NCI-H460 (cell line): Measurements from ENCODE around the gene RAC3. TPM values are rescaled to one million over a fixed set of nuclear protein-coding genes. Genes with fewer than 3 reads are reported as not detected.
"Not testable (repeated sequence)": the region's sequence is repeated elsewhere in the genome, so short reads cannot be mapped to it uniquely, and the experiment has no call there.

Experiments
- DNase-seq: peaks from one replicate; pipeline ENCODE4 v3.0.0-alpha.2; 2016; ENCODE audit warnings: low read depth; ENCODE audit errors: extremely low read depth
- total RNA-seq: library from RNA; depleted of rRNA; stranded (reverse); fragments of >200 nt; shearing (Covaris generic); gene quantifications from 2 replicates; pipeline ENCODE4 v1.2.3, GENCODE V29; 2014

The RAC3 gene
- total RNA-seq, 1 experiment from 2014 or later, result 19.0 TPM

DNA sequence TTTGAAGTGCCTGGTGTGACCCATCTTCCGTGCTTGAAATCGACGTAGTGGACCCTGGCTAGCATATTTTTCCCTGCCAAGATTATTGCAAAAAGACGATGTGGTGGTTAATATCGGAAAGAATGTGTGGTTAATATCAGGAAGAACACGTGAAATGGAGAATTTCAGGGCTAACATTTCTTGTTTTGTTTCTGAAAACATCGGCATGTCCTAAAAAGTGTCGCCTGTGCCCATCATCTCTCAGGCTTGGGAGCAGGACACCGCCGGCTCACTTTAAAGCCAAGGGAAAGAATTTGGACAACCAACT, 6.4 kb downstream of the RAC3 start:
- no peak for DNase-seq

- DNase-seq, result not testable (repeated sequence)
These were observed 7.4 kb downstream of the RAC3 start for GRCh38 chr17:82038796-82039409.

- DNase-seq, result no peak
These were observed 8.3 kb downstream of the RAC3 start for GRCh38 chr17:82039695-82040299.

DNA sequence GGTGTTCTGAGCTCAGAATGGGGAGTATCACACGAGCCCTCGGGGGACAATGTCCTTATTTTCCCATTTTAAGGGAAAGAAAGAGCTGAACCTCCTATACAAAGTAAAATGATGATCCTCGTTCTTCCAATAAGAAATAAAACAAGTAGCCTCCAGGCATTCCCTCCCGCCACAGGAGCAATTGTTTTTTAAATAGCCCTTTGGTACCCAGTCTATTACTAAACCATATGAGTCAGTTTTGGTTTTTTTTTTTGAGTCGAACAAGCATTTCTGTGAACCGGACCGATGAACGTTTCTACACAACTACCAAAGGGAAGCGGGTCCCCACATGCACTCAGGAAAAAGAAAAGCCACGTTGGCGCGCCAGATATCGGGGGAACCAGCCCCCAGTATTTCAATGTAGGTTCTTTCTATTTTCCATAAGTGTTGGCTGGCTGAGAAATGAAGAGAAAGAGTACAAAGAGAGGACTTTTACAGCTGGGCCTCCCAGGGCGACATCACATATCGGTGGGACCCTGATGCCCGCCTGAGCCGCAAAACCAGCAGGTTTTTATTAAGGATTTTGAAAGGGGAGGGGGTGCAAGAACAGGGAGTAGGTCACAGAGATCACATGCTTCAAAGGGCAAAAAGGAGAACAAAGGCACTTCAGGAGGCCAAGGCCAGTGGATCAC, 9.8 kb downstream of the RAC3 start:
- no peak for DNase-seq

DNA sequence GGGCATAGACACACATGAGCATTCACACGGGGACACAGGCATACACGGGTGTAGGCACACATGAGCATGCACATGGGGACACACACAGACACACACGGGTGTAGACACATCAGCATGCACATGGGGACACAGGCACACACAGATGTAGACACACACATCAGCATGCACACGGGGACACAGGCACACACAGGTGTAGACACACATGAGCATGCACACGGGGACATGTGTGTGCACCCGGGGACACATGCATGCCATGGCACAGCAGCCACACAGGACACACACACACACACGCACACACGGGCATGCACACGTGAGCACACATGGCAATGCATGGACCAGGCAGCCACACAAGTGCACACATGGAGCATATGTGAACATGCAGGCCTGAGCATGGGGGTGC, 11.2 kb downstream of the RAC3 start:
- no peak for DNase-seq

GRCh38 chr17:82043507-82043906, 12.0 kb downstream of the RAC3 start:
- no peak for DNase-seq

GRCh38 chr17:82045936-82046484, 14.5 kb downstream of the RAC3 start:
- DNase-seq, result no peak

DNA sequence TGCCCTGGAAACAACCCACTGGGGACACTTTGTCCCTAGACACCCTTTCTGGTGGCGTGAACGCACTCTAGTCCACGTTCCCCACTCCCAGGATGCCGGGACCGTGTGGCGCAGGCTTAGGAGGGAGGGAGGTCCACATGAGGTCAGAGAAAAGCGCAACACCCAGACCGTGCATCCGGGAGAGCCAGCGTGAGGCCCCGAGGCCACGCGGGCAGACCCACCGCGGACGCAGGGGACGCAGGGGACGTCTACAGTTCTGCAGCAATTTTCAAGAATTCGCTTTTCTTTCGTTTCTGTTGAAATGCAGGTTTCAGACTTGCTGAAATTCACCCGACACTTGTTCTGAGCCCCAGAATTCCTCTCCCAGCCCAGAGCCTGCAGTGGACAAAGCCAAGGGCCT, 15.4 kb downstream of the RAC3 start:
- DNase-seq, result no peak

GRCh38 chr17:82047379-82047778, 15.9 kb downstream of the RAC3 start:
- no peak for DNase-seq

- DNase-seq, result no peak
These were observed 16.6 kb downstream of the RAC3 start for GRCh38 chr17:82047914-82048570.

DNA sequence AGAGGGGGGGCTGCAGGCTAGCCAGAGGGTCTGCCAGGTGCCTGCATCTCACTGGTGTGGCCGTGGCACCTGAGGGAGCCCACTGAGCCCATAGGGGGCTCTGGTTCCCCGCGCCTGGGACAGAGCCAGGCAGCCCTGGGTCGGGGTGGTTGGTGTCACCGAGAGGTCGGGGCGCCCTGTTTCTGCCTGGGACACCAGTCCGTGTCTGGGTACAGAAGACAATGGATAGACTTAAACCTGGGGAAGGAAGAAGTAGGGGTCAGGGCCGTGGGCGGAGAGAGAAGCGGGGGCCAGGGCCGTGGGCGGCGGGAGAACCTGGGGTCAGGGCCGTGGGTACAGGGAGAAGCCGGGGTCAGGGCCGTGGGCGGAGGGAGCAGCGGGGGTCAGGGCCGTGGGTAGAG, 17.1 kb downstream of the RAC3 start:
- DNase-seq, result no peak

- DNase-seq, result no peak
These were observed 17.6 kb downstream of the RAC3 start for GRCh38 chr17:82049106-82049505.

- no peak for DNase-seq
These were observed 18.1 kb downstream of the RAC3 start for GRCh38 chr17:82049521-82049971.

DNA sequence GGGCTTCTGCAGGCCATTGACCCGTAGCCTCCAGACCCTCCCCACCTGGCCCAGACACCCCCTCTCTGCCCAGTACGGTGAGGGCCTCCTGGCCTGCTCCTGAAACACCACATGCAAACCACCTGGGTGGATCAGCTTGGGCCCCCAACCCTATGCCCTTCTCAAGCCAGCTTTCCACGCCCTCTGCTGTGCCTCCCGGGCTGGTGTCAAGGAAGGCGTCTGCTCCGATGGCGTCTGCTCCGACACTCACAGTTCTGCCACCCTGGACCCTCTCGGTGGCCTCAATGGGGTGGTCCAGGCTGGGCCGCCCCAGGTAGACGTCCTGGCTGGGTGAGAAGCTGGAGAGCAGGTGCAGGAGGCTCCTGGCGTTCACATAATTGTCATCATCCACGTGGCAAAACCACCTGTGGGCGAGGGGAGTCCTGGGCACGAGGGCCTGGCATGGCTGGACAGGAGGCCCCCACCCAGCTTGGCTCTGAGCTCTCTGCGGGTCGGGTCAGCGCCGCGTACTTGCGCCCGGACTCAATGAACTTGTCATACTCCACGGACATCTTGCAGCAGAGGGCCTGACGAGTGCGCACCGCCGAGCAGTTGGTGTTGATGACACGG, 18.8 kb downstream of the RAC3 start:
- no peak for DNase-seq

DNA sequence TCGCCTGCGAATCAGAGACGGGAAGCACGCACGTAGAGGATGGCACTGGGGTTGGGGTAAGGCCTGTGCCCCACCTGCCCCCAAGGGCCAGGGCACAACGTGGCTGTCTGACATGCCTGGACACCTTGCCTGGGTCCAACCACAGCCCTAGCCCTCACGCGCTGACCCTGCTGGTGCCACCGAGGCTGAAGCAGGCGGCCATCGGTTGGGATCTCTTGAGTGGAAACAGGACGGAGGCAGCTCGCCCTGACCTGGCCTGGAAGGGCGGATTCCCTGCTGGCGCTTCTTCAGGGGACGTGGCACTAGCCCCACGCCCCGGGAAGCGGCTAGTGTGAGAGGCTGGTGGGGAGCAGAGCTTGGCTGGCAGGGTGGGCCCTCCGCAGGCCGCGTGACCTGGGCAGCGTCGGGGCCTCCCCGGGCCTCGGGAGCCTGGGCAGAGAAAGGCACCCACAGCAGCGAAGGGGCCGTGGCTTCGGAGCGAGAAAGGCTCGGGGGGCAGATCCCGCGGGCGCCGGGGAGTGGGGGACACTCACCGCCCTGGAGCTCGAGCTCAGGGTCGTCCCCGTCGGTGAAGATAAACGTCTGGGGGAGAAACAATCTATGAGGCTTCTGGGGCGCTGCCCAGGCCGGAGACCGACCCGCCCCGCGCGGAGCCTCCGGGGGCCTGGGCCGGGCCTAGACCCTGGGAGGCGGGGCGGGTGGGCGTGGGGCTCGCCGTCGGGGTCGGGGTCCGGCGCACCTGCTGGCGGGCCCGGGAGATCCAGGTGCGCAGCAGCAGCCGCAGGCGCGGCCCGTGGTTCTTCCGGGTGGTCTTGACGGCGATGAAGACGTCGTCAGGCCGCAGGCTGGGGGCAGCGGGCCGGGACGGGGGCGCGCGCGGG, 19.5 kb downstream of the RAC3 start:
- DNase-seq, result no peak

- DNase-seq, result no peak
These were observed 20.5 kb downstream of the RAC3 start, which contains the start of the genes GPS1 and RFNG for GRCh38 chr17:82051776-82052637. Gene GPS1 (plus strand): TSS chr17:82051898. CDS start chr17:82051932, 34 bp downstream. Gene RFNG (minus strand): TSS chr17:82051811. CDS start chr17:82051766, 45 bp downstream.

- DNase-seq, result no peak
These were observed 21.2 kb downstream of the RAC3 start for GRCh38 chr17:82052638-82053059.

DNA sequence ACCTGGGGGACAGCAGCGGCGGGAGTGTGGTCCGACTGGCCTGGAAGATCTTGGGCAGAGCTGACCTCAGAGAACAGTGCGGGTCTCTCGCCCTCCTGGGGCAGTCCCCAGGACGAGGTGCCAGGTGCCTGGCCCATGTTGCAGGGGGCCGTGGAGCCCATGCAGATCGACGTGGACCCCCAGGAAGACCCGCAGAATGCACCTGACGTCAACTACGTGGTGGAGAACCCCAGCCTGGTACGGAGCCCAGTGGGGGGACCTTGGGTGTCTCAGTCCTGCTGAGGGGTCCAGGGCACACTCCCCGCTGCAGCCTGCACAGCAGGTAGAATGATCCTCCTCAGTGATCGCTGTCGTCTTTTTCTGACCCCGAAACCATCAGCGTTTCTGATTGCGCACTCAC, 21.7 kb downstream of the RAC3 start:
- no peak for DNase-seq
